ENCODE data around the gene NKX2-4.

DNA sequence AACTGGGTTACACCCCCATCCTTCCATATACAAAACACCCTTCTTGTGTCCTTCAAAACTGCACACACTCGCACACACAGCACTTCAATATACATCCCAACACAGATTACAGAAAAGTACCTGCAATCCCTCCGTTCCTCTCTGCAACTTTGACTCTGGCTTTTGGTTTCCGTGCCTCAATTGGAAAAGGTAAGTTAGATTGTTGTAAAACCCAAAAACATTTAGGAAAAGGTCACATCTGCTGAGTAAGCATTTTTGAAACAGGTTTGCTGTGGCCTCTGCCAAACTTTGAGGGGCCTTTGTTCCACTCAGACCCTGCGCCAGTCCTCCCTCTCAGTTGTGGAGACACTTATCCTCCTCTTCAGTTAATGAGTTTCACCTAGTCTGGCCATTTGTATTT lies 4.2 kb downstream of the NKX2-4 start:
- TF ChIP-seq, protein P1, sequence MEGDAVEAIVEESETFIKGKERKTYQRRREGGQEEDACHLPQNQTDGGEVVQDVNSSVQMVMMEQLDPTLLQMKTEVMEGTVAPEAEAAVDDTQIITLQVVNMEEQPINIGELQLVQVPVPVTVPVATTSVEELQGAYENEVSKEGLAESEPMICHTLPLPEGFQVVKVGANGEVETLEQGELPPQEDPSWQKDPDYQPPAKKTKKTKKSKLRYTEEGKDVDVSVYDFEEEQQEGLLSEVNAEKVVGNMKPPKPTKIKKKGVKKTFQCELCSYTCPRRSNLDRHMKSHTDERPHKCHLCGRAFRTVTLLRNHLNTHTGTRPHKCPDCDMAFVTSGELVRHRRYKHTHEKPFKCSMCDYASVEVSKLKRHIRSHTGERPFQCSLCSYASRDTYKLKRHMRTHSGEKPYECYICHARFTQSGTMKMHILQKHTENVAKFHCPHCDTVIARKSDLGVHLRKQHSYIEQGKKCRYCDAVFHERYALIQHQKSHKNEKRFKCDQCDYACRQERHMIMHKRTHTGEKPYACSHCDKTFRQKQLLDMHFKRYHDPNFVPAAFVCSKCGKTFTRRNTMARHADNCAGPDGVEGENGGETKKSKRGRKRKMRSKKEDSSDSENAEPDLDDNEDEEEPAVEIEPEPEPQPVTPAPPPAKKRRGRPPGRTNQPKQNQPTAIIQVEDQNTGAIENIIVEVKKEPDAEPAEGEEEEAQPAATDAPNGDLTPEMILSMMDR (IDR thresholded peaks at IDR 0.05), result no peak
- TF ChIP-seq POLR2A (IDR thresholded peaks at IDR 0.05), result no peak

Measured in vagina (tissue), 2 donors.